GM12864 (cell line): ENCODE data around the gene ZFP36.

Experiments used
- DNase-seq: peaks from one replicate; pipeline ENCODE4 v3.0.0-alpha.2; 2011; ENCODE audit warnings: low read depth
- H3K4me3 ChIP-seq: 2 replicates; pipeline ENCODE4 v1.5.1; 2011; ENCODE audit warnings: mild to moderate bottlenecking, low read depth, low read length, control low read depth
- CTCF ChIP-seq: IDR thresholded peaks from 2 replicates; pipeline ENCODE4 v1.5.1; 2011; ENCODE audit warnings: low read depth, mild to moderate bottlenecking, moderate library complexity, low read length, control low read depth, inconsistent platforms; ENCODE audit errors: missing control alignments

ZFP36 gene

GRCh38 chr19:39432677-39433025 is 26.0 kb downstream of the ZFP36 start:
- no peak for DNase-seq
- no peak overlapping the region for H3K4me3 ChIP-seq
- TF ChIP-seq CTCF: no peak

- no peak for DNase-seq
- H3K4me3 ChIP-seq: peak overlapping the region; percentile 87
- TF ChIP-seq CTCF: no peak
Measured at GRCh38 chr19:39433480-39434079, 26.9 kb downstream of the ZFP36 start.

GRCh38 chr19:39434123-39435076 is 27.8 kb downstream of the ZFP36 start:
- TF ChIP-seq CTCF: no peak
- DNase-seq: no peak
- H3K4me3 ChIP-seq: peak overlapping the region; percentile 87

- peak within 1 kb of the TSS; percentile 87 for H3K4me3 ChIP-seq
- no peak for TF ChIP-seq CTCF
- peak; percentile 91 for DNase-seq
Measured at GRCh38 chr19:39435499-39436349, 29.1 kb downstream of the ZFP36 start, which contains the start of gene RPS16. TSS of gene RPS16 (minus strand) at chr19:39435949. CDS start at chr19:39435895, 54 bp downstream.

GRCh38 chr19:39436350-39436716 is 29.7 kb downstream of the ZFP36 start:
- H3K4me3 ChIP-seq: peak overlapping the region; percentile 87
- TF ChIP-seq CTCF: no peak
- no peak for DNase-seq

- H3K4me3 ChIP-seq: no peak overlapping the region
- DNase-seq: no peak
- no peak for TF ChIP-seq CTCF
Measured at GRCh38 chr19:39438270-39438934, 31.8 kb downstream of the ZFP36 start.
